Colonic mucosa (tissue), 4 donors: ENCODE data around the gene HYOU1. TPM values are rescaled to one million over a fixed set of nuclear protein-coding genes. Genes with fewer than 3 reads are reported as not detected.

Experiments used
- DNase-seq: peaks from one replicate; pipeline ENCODE4 v3.0.0-alpha.2; 2020
- H3K27ac ChIP-seq: fragments of 200-600 bp; one replicate; pipeline ENCODE4 v1.8.0; 2021
- H3K27me3 ChIP-seq: fragments of 200-600 bp; one replicate; pipeline ENCODE4 v1.8.0; 2021
- H3K36me3 ChIP-seq: fragments of 200-600 bp; one replicate; pipeline ENCODE4 v1.8.0; 2021
- H3K4me1 ChIP-seq: fragments of 200-600 bp; one replicate; pipeline ENCODE4 v1.8.0; 2021; ENCODE audit warnings: mild to moderate bottlenecking
- H3K4me3 ChIP-seq: fragments of 200-600 bp; one replicate; pipeline ENCODE4 v1.8.0; 2021
- H3K9ac ChIP-seq, 2 donors: one replicate each; pipeline ENCODE4 v1.7.0; 2013; ENCODE audit warnings: control low read depth in 2 of 2, low read depth in 2 of 2, low read length in 2 of 2
- H3K9me3 ChIP-seq: fragments of 200-600 bp; one replicate; pipeline ENCODE4 v1.8.0; 2021
- CTCF ChIP-seq: fragments of 200-600 bp; IDR thresholded peaks from one replicate; pipeline ENCODE4 v1.8.0; 2022; ENCODE audit warnings: antibody characterized with exemption, mild to moderate bottlenecking
- intact Hi-C: fragments of 100-400 bp; cut with DNase I; formaldehyde crosslinking; loops from one replicate; pipeline ENCODE4 v1.14.1; 2022
- total RNA-seq, 2 donors: library from RNA; stranded (reverse); fragmentation: NEBNext Ultra II Directional in 1 of 2; extraction: Animal tissue kit (Norgen Biotek cat#: 25700) in 1 of 2; gene quantifications; one replicate each; pipeline ENCODE4 v1.2.1, GENCODE V29; 2021
- donor health status: healthy.
- donor health status: DM: no; HTN: no; CAD: no.
- donor health status: DM: no; HTN: no; CAD: no.

HYOU1 gene
- total RNA-seq, 2 donors from 2014 or later, result 120 to 273 TPM

- peak overlapping the region; percentile 75 for H3K27ac ChIP-seq
- H3K4me3 ChIP-seq, result peak overlapping the region; percentile 15
- intact Hi-C loops, result no loop called here
- no peaks in the 10 kb centered on the region for H3K27me3 ChIP-seq
- H3K36me3 ChIP-seq, result no peaks in the 10 kb centered on the region
- H3K9me3 ChIP-seq, result no peaks in the 10 kb centered on the region
- no peak for TF ChIP-seq CTCF
- no peak for DNase-seq
- H3K4me1 ChIP-seq, result peaks cover 5% of the 10 kb centered on the region
- H3K9ac ChIP-seq, result peak overlapping the region in 1 of 2 donors; percentile 87
These were observed 28.5 kb downstream of the HYOU1 start for GRCh38 chr11:119028346-119029068.

GRCh38 chr11:119027561-119028345 is 29.3 kb downstream of the HYOU1 start:
- no peaks in the 10 kb centered on the region for H3K36me3 ChIP-seq
- H3K9me3 ChIP-seq, result no peaks in the 10 kb centered on the region
- no peak overlapping the region for H3K4me3 ChIP-seq
- intact Hi-C loops, result no loop called here
- peaks cover 5% of the 10 kb centered on the region for H3K4me1 ChIP-seq
- H3K27me3 ChIP-seq, result no peaks in the 10 kb centered on the region
- no peak overlapping the region for H3K27ac ChIP-seq
- H3K9ac ChIP-seq, result peak overlapping the region in 1 of 2 donors; percentile 87
- TF ChIP-seq CTCF, result no peak
- DNase-seq, result no peak

- intact Hi-C loops, result no loop called here
- H3K4me3 ChIP-seq, result no peak overlapping the region
- no peak for DNase-seq
- H3K9ac ChIP-seq, result peak overlapping the region in 1 of 2 donors; percentile 4
- H3K4me1 ChIP-seq, result peaks cover 5% of the 10 kb centered on the region
- H3K27ac ChIP-seq, result no peak overlapping the region
- TF ChIP-seq CTCF, result no peak
- H3K9me3 ChIP-seq, result no peaks in the 10 kb centered on the region
- H3K36me3 ChIP-seq, result no peaks in the 10 kb centered on the region
- H3K27me3 ChIP-seq, result no peaks in the 10 kb centered on the region
These were observed 30.0 kb downstream of the HYOU1 start for GRCh38 chr11:119026970-119027369.

GRCh38 chr11:119025978-119026766 is 30.8 kb downstream of the HYOU1 start:
- no peak for TF ChIP-seq CTCF
- Histone ChIP-seq H3K36me3 (no peaks in the 10 kb centered on the region), H3K27ac (no peak overlapping the region), H3K9ac (peak overlapping the region in 1 of 2 donors; percentile 0), H3K27me3 (no peaks in the 10 kb centered on the region), H3K4me3 (no peak overlapping the region), H3K9me3 (no peaks in the 10 kb centered on the region), H3K4me1 (peaks cover 5% of the 10 kb centered on the region)
- intact Hi-C loops, result no loop called here
- no peak for DNase-seq

- no peak overlapping the region for H3K9ac ChIP-seq
- no peak for DNase-seq
These were observed 31.5 kb downstream of the HYOU1 start for GRCh38 chr11:119025541-119025940.

More at GRCh38 chr11:119025541-119025940, 31.5 kb downstream of the HYOU1 start:
- H3K27me3 ChIP-seq, result no peaks in the 10 kb centered on the region
- no peak overlapping the region for H3K27ac ChIP-seq
- no peaks in the 10 kb centered on the region for H3K36me3 ChIP-seq
- peaks cover 5% of the 10 kb centered on the region for H3K4me1 ChIP-seq
- TF ChIP-seq CTCF, result no peak
- H3K9me3 ChIP-seq, result no peaks in the 10 kb centered on the region
- intact Hi-C loops, result no loop called here
- no peak overlapping the region for H3K4me3 ChIP-seq
